ENCODE results near the gene C2CD2.

GRCh38 chr21:41861255-41861654 lies 92.6 kb downstream of the C2CD2 start:
- TF ChIP-seq CTCF (IDR thresholded peaks at IDR 0.05) = no peak
- TF ChIP-seq EZH2 (IDR thresholded peaks at IDR 0.05) = no peak

Data from neural progenitor cell (in vitro differentiated cells).